Activated B cell treated with CpG ODN at 0.5 μM for 24 hours (primary cell): ENCODE data around the gene IFI27L2. TPM values are rescaled to one million over a fixed set of nuclear protein-coding genes. Genes with fewer than 3 reads are reported as not detected.

Experiments used
- ATAC-seq: fragments of 200-7000 bp; cut with Tn5 transposase; one replicate; pipeline ENCODE4 v1.10.0; 2021; ENCODE audit warnings: low read depth, mild to moderate bottlenecking, moderate library complexity
- CTCF ChIA-PET: fragments of 350-600 bp; sonication (Branson Sonifier 250); formaldehyde crosslinking; loops from one replicate; lab custom pipeline; 2021; ENCODE audit warnings: antibody characterized with exemption; lab: Charles Lee
- POLR2A ChIA-PET: fragments of 350-600 bp; sonication (Branson Sonifier 250); formaldehyde crosslinking; loops from one replicate; lab custom pipeline; 2021; ENCODE audit warnings: antibody characterized with exemption; lab: Charles Lee
- DNase-seq: peaks from one replicate; pipeline ENCODE4 v3.0.0; 2022
- H3K27ac Mint-ChIP-seq: one replicate; pipeline ENCODE4 v1.8.0; 2020; ENCODE audit warnings: mixed read lengths
- H3K27me3 Mint-ChIP-seq: one replicate; pipeline ENCODE4 v1.8.0; 2021; ENCODE audit warnings: mixed read lengths
- H3K36me3 Mint-ChIP-seq: one replicate; pipeline ENCODE4 v1.8.0; 2021; ENCODE audit warnings: low read depth, mixed read lengths
- H3K4me1 Mint-ChIP-seq: one replicate; pipeline ENCODE4 v1.8.0; 2021; ENCODE audit warnings: mixed read lengths
- H3K4me3 Mint-ChIP-seq: one replicate; pipeline ENCODE4 v1.8.0; 2020; ENCODE audit warnings: mild to moderate bottlenecking, mixed read lengths
- H3K9me3 Mint-ChIP-seq: one replicate; pipeline ENCODE4 v1.8.0; 2020; ENCODE audit warnings: mixed read lengths
- CTCF ChIP-seq: fragments of 200-600 bp; IDR thresholded peaks from one replicate; pipeline ENCODE4 v1.8.0; 2022; ENCODE audit warnings: antibody characterized with exemption, mild to moderate bottlenecking
- intact Hi-C: fragments of 100-400 bp; cut with micrococcal nuclease; formaldehyde crosslinking; loops from one replicate; pipeline ENCODE4 v1.15.1; 2024
- total RNA-seq: library from RNA; stranded (reverse); gene quantifications from 2 replicates; pipeline ENCODE4 v1.2.3, GENCODE V29; 2022

Gene IFI27L2
- total RNA-seq, 1 donor from 2014 or later: 37.3 TPM

GRCh38 chr14:94110552-94111181 lies 18.7 kb downstream of the IFI27L2 start, which contains the start of gene IFI27:
TSS of gene IFI27 (plus strand) at chr14:94110736.
- intact Hi-C loops: no loop called here
- H3K27ac Mint-ChIP-seq: no peak within 1 kb of the TSS
- DNase-seq (no peak), ATAC-seq (no peak)
- H3K4me1 Mint-ChIP-seq: no peaks in the 10 kb centered on the region
- no peak for TF ChIP-seq CTCF
- H3K4me3 Mint-ChIP-seq: no peak within 1 kb of the TSS
- H3K36me3 Mint-ChIP-seq: no peaks in the 10 kb centered on the region
- ChIA-PET POLR2A (no interaction called here), CTCF (no interaction called here)
- H3K9me3 Mint-ChIP-seq: no peaks in the 10 kb centered on the region
- peaks cover 12% of the 10 kb centered on the region for H3K27me3 Mint-ChIP-seq

- Mint-ChIP-seq H3K27ac (no peak overlapping the region), H3K4me3 (no peak overlapping the region), H3K9me3 (no peaks in the 10 kb centered on the region), H3K36me3 (no peaks in the 10 kb centered on the region), H3K4me1 (no peaks in the 10 kb centered on the region), H3K27me3 (peaks cover 7% of the 10 kb centered on the region)
- intact Hi-C loops: no loop called here
- no peak for TF ChIP-seq CTCF
- no peak for DNase-seq
- ChIA-PET CTCF (no interaction called here), POLR2A (no interaction called here)
- no peak for ATAC-seq
Measured at GRCh38 chr14:94109915-94110250, 19.5 kb downstream of the IFI27L2 start.

- intact Hi-C loops: no loop called here
- no peak overlapping the region for H3K27ac Mint-ChIP-seq
- no peaks in the 10 kb centered on the region for H3K36me3 Mint-ChIP-seq
- ATAC-seq (no peak), DNase-seq (no peak)
- no peak overlapping the region for H3K4me3 Mint-ChIP-seq
- ChIA-PET CTCF (no interaction called here), POLR2A (no interaction called here)
- H3K9me3 Mint-ChIP-seq: no peaks in the 10 kb centered on the region
- H3K27me3 Mint-ChIP-seq: no peaks in the 10 kb centered on the region
- no peak for TF ChIP-seq CTCF
- H3K4me1 Mint-ChIP-seq: no peaks in the 10 kb centered on the region
Measured at GRCh38 chr14:94104731-94105130, 24.7 kb downstream of the IFI27L2 start.

- no peak for TF ChIP-seq CTCF
- no peaks in the 10 kb centered on the region for H3K36me3 Mint-ChIP-seq
- H3K9me3 Mint-ChIP-seq: no peaks in the 10 kb centered on the region
- ATAC-seq (no peak), DNase-seq (no peak)
- no peak overlapping the region for H3K4me3 Mint-ChIP-seq
- no peaks in the 10 kb centered on the region for H3K4me1 Mint-ChIP-seq
- CTCF ChIA-PET: no interaction called here
- POLR2A ChIA-PET: no interaction called here
- H3K27ac Mint-ChIP-seq: no peak overlapping the region
- intact Hi-C loops: no loop called here
- no peaks in the 10 kb centered on the region for H3K27me3 Mint-ChIP-seq
Measured at GRCh38 chr14:94103554-94104150, 25.8 kb downstream of the IFI27L2 start.

- no peak for TF ChIP-seq CTCF
- DNase-seq (no peak), ATAC-seq (no peak)
- no peak overlapping the region for H3K27ac Mint-ChIP-seq
- CTCF ChIA-PET: no interaction called here
- POLR2A ChIA-PET: no interaction called here
- H3K4me3 Mint-ChIP-seq: no peak overlapping the region
- H3K36me3 Mint-ChIP-seq: no peaks in the 10 kb centered on the region
- H3K4me1 Mint-ChIP-seq: no peaks in the 10 kb centered on the region
- no peaks in the 10 kb centered on the region for H3K27me3 Mint-ChIP-seq
- intact Hi-C loops: no loop called here
- no peaks in the 10 kb centered on the region for H3K9me3 Mint-ChIP-seq
Measured at GRCh38 chr14:94102768-94103482, 26.5 kb downstream of the IFI27L2 start.
